ENCODE measurements around the gene RSF1. TPM values are rescaled to one million over a fixed set of nuclear protein-coding genes. Genes with fewer than 3 reads are reported as not detected.

The RSF1 gene
- total and polyA plus RNA-seq, 4 donors = 5.2 to 33.1 (median 13.4) TPM

GRCh38 chr11:77806993-77807392 lies 13.5 kb downstream of the RSF1 start:
- Histone ChIP-seq H3K9ac (ENCODE audit: low read depth in 1 of 2, low read length in 2 of 2) (no peak overlapping the region), H3K27ac (ENCODE audit: low read depth in 1 of 2, low read length in 2 of 2) (no peak overlapping the region), H3K9me3 (ENCODE audit: control insufficient read depth in 4 of 4, low read length in 3 of 4) (no peaks in the 10 kb centered on the region), H3K4me3 (ENCODE audit: low read depth in 1 of 3, low read length in 3 of 3) (no peak overlapping the region), H3K27me3 (ENCODE audit: control insufficient read depth in 4 of 4, insufficient read depth in 4 of 4, low read length in 3 of 4) (no peaks in the 10 kb centered on the region), H3K4me1 (ENCODE audit: control insufficient read depth in 4 of 4, insufficient read depth in 4 of 4, low read length in 3 of 4) (peaks cover 0 to 2% (median 0%) of the 10 kb centered on the region in 4 donors), H3K36me3 (ENCODE audit: control insufficient read depth in 4 of 4, insufficient read depth in 3 of 4, low read depth in 1 of 4, low read length in 3 of 4) (peaks cover 0 to 2% (median 0%) of the 10 kb centered on the region in 4 donors)
- 97% methylated on average over 2 of the region's 2 CpGs for WGBS
- TF ChIP-seq FOXA1 (IDR thresholded peaks at IDR 0.05) (no peak), RXRA (IDR thresholded peaks at IDR 0.05) (no peak), ZBTB33 (IDR thresholded peaks at IDR 0.05) (no peak), SP1 (IDR thresholded peaks at IDR 0.05) (no peak), REST (IDR thresholded peaks at IDR 0.05) (no peak), RAD21 (IDR thresholded peaks at IDR 0.05) (no peak), HNF4G (IDR thresholded peaks at IDR 0.05) (no peak), CTCF (IDR thresholded peaks at IDR 0.05; ENCODE audit: low read depth, low read length, missing input control) (no peak), TAF1 (conservative IDR thresholded peaks at IDR 0.05) (no peak), YY1 (IDR thresholded peaks at IDR 0.05) (no peak), NR2F2 (IDR thresholded peaks at IDR 0.05) (no peak), ATF3 (IDR thresholded peaks at IDR 0.05) (no peak)
- no peak for DNase-seq (ENCODE audit: low spot score)

GRCh38 chr11:77806415-77806814 lies 14.1 kb downstream of the RSF1 start:
- H3K9me3 ChIP-seq (ENCODE audit: control insufficient read depth in 4 of 4, low read length in 3 of 4) = no peaks in the 10 kb centered on the region
- H3K27me3 ChIP-seq (ENCODE audit: control insufficient read depth in 4 of 4, insufficient read depth in 4 of 4, low read length in 3 of 4) = no peaks in the 10 kb centered on the region
- no peak overlapping the region for H3K27ac ChIP-seq (ENCODE audit: low read depth in 1 of 2, low read length in 2 of 2)
- no peak for DNase-seq (ENCODE audit: low spot score)
- no peak overlapping the region for H3K9ac ChIP-seq (ENCODE audit: low read depth in 1 of 2, low read length in 2 of 2)
- H3K4me1 ChIP-seq (ENCODE audit: control insufficient read depth in 4 of 4, insufficient read depth in 4 of 4, low read length in 3 of 4) = peaks cover 0 to 2% (median 0%) of the 10 kb centered on the region in 4 donors
- H3K4me3 ChIP-seq (ENCODE audit: low read depth in 1 of 3, low read length in 3 of 3) = no peak overlapping the region
- peaks cover 0 to 2% (median 0%) of the 10 kb centered on the region in 4 donors for H3K36me3 ChIP-seq (ENCODE audit: control insufficient read depth in 4 of 4, insufficient read depth in 3 of 4, low read depth in 1 of 4, low read length in 3 of 4)
- TF ChIP-seq RAD21 (IDR thresholded peaks at IDR 0.05) (no peak), TAF1 (conservative IDR thresholded peaks at IDR 0.05) (no peak), NR2F2 (IDR thresholded peaks at IDR 0.05) (no peak), MAX (IDR thresholded peaks at IDR 0.05) (no peak), REST (IDR thresholded peaks at IDR 0.05) (no peak), SP1 (IDR thresholded peaks at IDR 0.05) (no peak), HNF4G (IDR thresholded peaks at IDR 0.05) (no peak), ATF3 (IDR thresholded peaks at IDR 0.05) (no peak), YY1 (IDR thresholded peaks at IDR 0.05) (no peak), CTCF (IDR thresholded peaks at IDR 0.05; ENCODE audit: low read depth, low read length, missing input control) (no peak), ZBTB33 (IDR thresholded peaks at IDR 0.05) (no peak), FOXA1 (IDR thresholded peaks at IDR 0.05) (no peak), RXRA (IDR thresholded peaks at IDR 0.05) (no peak)
